ENCODE measurements around the gene SYNJ2BP.

Gene SYNJ2BP

DNA sequence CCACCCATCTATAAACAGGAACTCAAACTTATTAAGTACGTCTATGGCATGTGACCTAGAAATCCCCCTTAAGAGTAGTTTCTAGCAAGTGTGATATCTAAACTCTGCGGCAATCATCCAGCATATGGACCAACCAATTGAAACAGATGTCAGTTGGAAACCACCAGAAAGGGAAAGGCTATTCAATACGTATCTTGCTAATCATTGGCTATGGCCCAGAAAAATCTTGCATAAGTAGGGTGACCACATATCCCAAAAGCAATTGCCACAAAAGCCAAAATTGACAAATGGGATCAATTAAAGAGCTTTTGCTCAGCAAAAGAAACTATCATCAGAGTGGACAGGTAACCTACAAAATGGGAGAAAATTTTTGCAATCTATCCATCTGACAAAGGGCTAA, 24.2 kb downstream of the SYNJ2BP start:
- DNase-seq (ENCODE audit: low read depth, low spot score) = no peak

DNA sequence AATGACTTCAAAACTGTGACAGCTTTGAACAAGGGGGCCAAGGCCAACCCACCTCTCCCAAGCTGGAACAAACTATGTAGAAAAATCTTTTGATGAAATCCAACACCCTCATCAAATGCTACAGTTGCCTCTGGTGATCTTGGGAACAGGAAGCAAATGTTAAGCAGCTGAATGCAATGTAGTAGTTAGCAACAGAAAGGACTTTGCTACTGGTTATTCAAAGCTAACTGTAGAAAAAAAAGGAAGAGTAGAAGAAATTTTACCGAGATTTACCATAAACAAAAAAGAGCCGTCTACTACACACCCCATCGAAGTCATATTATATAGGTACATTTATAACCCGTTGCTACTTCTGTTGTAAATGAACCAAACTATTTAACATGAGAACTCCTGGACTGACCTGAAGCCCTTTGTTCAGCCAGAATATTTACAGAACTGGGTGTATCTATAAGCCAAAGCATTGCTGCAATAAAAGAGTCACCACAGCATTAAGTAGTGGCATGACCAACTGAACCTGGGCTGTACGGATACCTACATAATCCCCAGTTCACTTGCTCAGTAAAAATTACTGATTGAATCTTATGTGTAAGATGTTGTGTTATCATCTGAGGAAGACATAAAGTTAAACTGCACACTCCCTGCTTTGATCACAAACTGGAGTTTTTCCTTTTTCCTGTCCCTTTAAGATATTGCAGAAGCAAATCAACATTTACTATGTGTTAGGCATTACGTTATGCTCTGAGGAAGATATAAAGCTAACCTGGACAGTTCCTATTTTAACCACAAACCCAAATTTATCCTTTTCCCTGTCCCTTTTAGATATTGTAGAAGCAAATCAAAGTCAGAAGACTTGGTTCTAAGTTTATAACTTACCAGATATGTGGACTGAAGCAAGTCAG, 25.1 kb downstream of the SYNJ2BP start:
- DNase-seq (ENCODE audit: low read depth, low spot score) = no peak

DNA sequence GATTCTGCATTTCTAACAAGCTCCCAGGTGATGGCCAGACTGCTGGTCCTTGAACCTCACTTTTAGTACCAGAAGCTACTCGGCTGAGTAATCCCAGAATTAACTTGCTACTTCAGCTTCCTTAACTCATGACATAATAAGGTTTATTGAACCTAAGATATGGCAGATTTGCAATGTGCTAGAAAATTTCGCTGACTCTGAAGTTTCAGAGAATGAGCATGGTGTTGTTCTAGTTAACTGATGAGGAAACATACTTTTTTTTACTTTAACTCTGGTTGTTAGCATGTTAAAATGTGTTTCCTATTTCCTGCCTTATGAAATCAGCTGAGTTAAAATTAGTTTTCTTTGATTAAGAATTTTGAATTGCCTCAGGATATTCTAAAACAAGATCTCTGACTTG, 34.4 kb downstream of the SYNJ2BP start:
- no peak for DNase-seq (ENCODE audit: low read depth, low spot score)

DNA sequence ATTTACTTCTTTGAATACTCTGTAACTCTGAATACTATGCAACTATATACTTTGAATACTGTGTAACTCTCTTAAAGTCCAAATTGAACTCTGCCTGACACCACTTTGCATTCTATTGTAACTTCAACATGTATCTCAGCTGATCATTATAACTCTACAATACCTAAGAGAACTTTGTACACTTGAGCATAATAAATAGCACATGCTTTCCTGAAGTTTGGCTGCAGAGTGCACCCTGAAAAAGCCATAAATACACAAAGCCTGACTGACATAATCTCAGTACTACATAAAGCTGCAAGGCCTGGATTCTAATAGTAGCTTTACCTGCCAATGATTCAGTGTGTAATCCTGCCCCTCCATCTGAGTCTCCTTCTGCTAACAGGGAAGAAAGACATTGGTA, 36.1 kb downstream of the SYNJ2BP start:
- no peak for DNase-seq (ENCODE audit: low read depth, low spot score)

DNA sequence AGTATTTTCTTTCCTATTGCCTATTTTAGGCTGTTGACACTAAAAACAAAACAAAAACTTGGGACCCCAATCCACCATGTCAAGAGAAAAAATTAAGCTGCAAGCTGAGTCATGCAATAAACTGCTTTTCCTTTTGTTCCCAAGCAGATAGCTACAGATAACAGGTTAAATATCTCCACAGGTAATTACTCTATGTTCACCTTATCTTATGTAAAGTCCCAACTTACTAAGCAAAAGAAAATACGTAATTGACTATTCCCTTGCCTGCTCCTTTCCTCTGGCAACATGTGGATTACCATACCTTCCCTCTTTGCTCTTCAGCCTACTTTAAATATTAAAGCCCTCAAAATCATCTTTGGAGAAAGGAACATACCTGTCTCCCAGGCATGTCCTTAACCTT, 38.2 kb downstream of the SYNJ2BP start:
- DNase-seq (ENCODE audit: low read depth, low spot score) = no peak

Data from iPS DF 19.7 (cell line).